Measurements from ENCODE around the gene DTNBP1.

Gene DTNBP1

GRCh38 chr6:15643542-15643941, 19.3 kb downstream of the DTNBP1 start:
- TF ChIP-seq CTCF (conservative IDR thresholded peaks at IDR 0.05; ENCODE audit: low read depth, low read length) = no peak

GRCh38 chr6:15642276-15642675, 20.6 kb downstream of the DTNBP1 start:
- H3K4me3 ChIP-seq (ENCODE audit: low read length) = no peak overlapping the region
- no peak for DNase-seq (ENCODE audit: low read depth)
- peak; percentile 47 for TF ChIP-seq CTCF (conservative IDR thresholded peaks at IDR 0.05; ENCODE audit: low read depth, low read length)

More at GRCh38 chr6:15643542-15643941, 19.3 kb downstream of the DTNBP1 start:
- no peak overlapping the region for H3K4me3 ChIP-seq (ENCODE audit: low read length)
- DNase-seq (ENCODE audit: low read depth) = no peak

GRCh38 chr6:15638373-15638772, 24.5 kb downstream of the DTNBP1 start:
- no peak for DNase-seq (ENCODE audit: low read depth)
- no peak overlapping the region for H3K4me3 ChIP-seq (ENCODE audit: low read length)
- no peak for TF ChIP-seq CTCF (conservative IDR thresholded peaks at IDR 0.05; ENCODE audit: low read depth, low read length)

- DNase-seq (ENCODE audit: low read depth) = no peak
- no peak for TF ChIP-seq CTCF (conservative IDR thresholded peaks at IDR 0.05; ENCODE audit: low read depth, low read length)
- no peak overlapping the region for H3K4me3 ChIP-seq (ENCODE audit: low read length)
These were observed 31.4 kb downstream of the DTNBP1 start for GRCh38 chr6:15631432-15631831.

- H3K4me3 ChIP-seq (ENCODE audit: low read length) = no peak overlapping the region
- no peak for TF ChIP-seq CTCF (conservative IDR thresholded peaks at IDR 0.05; ENCODE audit: low read depth, low read length)
- DNase-seq (ENCODE audit: low read depth) = no peak
These were observed 32.6 kb downstream of the DTNBP1 start for GRCh38 chr6:15630202-15630601.

GRCh38 chr6:15629487-15629886, 33.3 kb downstream of the DTNBP1 start:
- TF ChIP-seq CTCF (conservative IDR thresholded peaks at IDR 0.05; ENCODE audit: low read depth, low read length) = no peak
- no peak overlapping the region for H3K4me3 ChIP-seq (ENCODE audit: low read length)
- no peak for DNase-seq (ENCODE audit: low read depth)

- DNase-seq (ENCODE audit: low read depth) = peak; percentile 69
- no peak for TF ChIP-seq CTCF (conservative IDR thresholded peaks at IDR 0.05; ENCODE audit: low read depth, low read length)
- H3K4me3 ChIP-seq (ENCODE audit: low read length) = no peak overlapping the region
These were observed 34.2 kb downstream of the DTNBP1 start for GRCh38 chr6:15628499-15629131.

All from retinal pigment epithelial cell (primary cell).